Loucy (cell line): ENCODE results near the gene YIPF2.

ENCODE experiments used
- CTCF ChIP-seq: fragments of 200-600 bp; sonication (generic); conservative IDR thresholded peaks from 2 replicates; pipeline ENCODE4 v1.5.1; 2014; ENCODE audit warnings: mild to moderate bottlenecking, antibody characterized with exemption, low read length
- EZH2phosphoT487 ChIP-seq: fragments of 200-600 bp; IDR thresholded peaks from 2 replicates; pipeline ENCODE4 v1.6.1; 2018; ENCODE audit warnings: antibody characterized with exemption, mild to moderate bottlenecking, moderate library complexity, borderline replicate concordance

- TF ChIP-seq CTCF (no peak), EZH2phosphoT487 (no peak)
Measured at GRCh38 chr19:10898633-10899032, 29.8 kb downstream of the YIPF2 start.
